Smooth muscle cell of the brain vasculature (primary cell): ENCODE results near the gene HINFP.
"Not testable (repeated sequence)": the region's sequence is repeated elsewhere in the genome, so short reads cannot be mapped to it uniquely, and the experiment has no call there.

Experiments used
- DNase-seq: peaks from one replicate; pipeline ENCODE4 v3.0.0-alpha.2; 2012; ENCODE audit warnings: low read depth, low spot score

The HINFP gene

GRCh38 chr11:119117004-119117706 is 4.2 kb upstream of the HINFP start:
- DNase-seq = no peak

GRCh38 chr11:119118227-119118626 is 3.2 kb upstream of the HINFP start:
- no peak for DNase-seq

- no peak for DNase-seq
Measured at GRCh38 chr11:119118946-119119345, 2.4 kb upstream of the HINFP start.

- DNase-seq = no peak
Measured at GRCh38 chr11:119120639-119121007, 757 bp upstream of the HINFP start.

GRCh38 chr11:119121811-119122124 is 388 bp downstream of the HINFP start:
- DNase-seq = no peak

- no peak for DNase-seq
Measured at GRCh38 chr11:119125821-119126220, 4.4 kb downstream of the HINFP start.

- no peak for DNase-seq
Measured at GRCh38 chr11:119126675-119127268, 5.4 kb downstream of the HINFP start.

GRCh38 chr11:119130662-119131061 is 9.3 kb downstream of the HINFP start:
- DNase-seq = no peak

DNA sequence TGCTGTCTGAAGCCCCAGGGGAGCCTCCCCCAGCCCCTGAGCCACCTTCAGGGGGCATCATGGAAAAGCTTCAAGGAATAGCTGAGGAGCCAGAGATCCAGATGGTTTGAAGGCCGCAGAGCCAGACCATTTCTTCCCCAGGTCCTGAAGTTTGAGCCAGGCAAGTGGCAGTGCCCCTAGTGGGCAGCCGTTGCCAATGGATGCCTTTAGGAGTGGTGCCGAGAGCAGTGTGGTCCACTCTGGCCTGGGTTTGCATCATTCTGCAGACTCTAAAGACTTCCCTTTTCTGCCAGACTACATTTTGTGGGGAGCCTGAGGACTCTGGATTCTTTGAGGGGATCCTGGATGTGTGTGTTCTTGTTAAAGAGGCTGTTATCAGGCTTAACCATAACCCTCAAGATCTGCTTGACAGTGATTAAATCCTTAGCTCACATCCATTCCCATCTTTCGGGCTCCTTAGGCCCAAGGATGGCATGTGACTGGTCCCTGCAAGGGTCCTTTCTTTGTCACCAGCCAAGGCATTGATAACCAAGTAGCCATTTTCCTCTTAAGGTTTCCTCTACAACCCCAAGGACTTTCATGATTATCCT is 13.1 kb downstream of the HINFP start:
- no peak for DNase-seq

- not testable (repeated sequence) for DNase-seq
Measured at GRCh38 chr11:119139276-119139675, 17.9 kb downstream of the HINFP start.

DNA sequence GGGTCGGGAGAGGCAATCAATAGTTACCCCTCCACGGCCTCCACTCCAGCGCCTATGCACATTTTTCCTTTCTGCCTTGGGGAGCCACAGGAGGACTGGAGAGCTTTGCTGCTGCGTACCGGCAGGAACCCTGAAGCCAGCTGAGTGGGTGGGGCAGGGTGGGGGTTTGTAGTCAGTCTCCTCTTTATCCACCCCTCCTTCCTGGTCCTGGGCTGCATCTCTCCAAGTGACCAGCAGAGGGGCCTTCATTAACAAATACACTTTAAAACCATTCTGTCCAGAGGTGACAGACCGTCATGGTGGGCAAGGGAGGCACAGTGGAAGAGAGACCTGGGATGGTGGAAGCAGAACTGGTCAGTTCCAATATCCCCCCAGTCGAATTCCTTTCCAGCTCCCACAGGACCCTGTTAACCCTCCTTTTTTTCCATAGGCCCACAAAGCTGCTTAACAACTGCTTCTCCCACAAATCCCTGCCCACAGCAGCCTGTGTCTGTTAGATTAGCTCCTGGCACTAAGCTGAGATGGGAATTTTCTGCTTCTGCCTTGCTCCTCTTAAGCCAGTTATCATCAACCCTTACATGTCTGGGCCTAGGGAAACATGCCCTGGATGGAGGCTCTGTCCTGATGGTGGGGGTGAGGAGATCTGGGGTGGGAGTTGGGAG is 23.6 kb downstream of the HINFP start:
- peak; percentile 36 for DNase-seq

GRCh38 chr11:119145551-119145950 is 24.2 kb downstream of the HINFP start:
- DNase-seq = no peak

- no peak for DNase-seq
Measured at GRCh38 chr11:119147604-119148333, 26.4 kb downstream of the HINFP start.

- no peak for DNase-seq
Measured at GRCh38 chr11:119148720-119149017, 27.3 kb downstream of the HINFP start.

DNA sequence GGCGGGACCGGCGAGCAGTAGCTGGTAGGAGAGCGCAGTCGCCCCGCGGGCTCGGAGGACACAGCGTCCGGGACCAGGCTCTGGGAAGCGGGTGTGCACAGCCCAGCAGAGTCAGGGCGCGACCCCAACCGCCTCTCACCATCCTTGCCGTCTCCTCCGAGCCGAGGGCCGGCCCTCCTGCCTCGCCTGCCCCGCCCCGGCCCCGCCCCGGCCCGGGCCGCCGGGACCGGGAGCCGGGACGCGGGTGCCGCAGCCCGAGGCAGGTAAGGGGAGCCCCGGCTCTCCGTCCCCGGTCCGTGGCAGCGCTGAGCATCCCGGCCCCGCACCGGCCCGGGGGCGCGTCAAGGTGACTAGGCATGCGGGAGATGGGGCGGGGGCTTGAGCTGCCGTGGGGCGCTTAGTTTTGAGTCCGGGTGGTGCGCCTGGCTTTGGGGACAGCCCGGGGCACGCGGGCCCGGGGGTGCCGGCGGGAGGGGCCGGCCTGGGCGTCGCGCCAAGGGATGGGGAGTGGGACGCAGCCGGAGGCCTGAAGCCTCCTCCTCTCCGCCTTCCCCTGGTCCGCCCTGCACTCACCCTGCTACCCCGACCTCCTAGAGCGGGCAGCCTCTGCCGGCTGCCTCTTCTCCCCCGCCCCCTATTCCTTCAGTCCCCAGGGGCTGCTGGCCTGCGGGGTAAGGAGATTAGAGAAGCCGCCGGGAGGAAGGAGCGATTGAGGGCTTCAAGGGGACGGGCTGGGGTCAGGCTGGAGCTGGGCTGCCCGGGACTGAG is 27.8 kb downstream of the HINFP start, which contains the start of gene ABCG4:
ABCG4 (plus strand) TSS at position 35 of the 768 bp plus-strand sequence. CDS start 914 bp downstream, outside the sequence.
- DNase-seq = no peak

GRCh38 chr11:119149786-119150275 is 28.5 kb downstream of the HINFP start:
- no peak for DNase-seq

DNA sequence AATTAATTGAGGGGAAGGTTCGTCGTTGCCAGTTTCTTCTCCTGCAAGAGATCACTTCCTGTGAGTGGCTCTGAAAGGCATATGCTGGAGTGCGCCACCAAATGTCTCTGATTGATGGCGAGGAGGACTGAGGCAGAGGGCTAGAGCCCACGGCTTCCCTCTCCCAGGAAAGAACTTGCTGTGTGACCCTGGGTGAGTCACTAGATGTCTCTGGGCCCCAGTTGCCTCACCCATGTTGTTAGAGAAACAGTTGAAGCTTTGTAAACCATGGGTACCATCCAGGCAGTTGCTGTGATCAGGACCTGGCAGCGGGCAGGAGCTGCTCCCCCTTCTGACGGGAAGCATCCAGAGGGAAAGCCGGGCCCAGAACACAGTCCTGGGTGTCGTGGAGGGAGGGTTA is 30.7 kb downstream of the HINFP start:
- DNase-seq = no peak

GRCh38 chr11:119152604-119153003 is 31.2 kb downstream of the HINFP start:
- no peak for DNase-seq

- DNase-seq = no peak
Measured at GRCh38 chr11:119153049-119153818, 31.9 kb downstream of the HINFP start.

GRCh38 chr11:119154178-119154577 is 32.8 kb downstream of the HINFP start:
- DNase-seq = no peak
